T-helper 2 cell treated with Interferon-gamma antibody and Interleukin-4, amounts not matched to agents 100 ng/mL and 5 ng/mL, for 36 hours (primary cell): ENCODE data around the gene TRAPPC10. TPM values are rescaled to one million over a fixed set of nuclear protein-coding genes. Genes with fewer than 3 reads are reported as not detected.

ENCODE experiments used
- intact Hi-C: fragments of 100-400 bp; cut with micrococcal nuclease; formaldehyde crosslinking; loops from one replicate; pipeline ENCODE4 v1.15.1; 2023
- total RNA-seq: library from RNA; stranded (reverse); gene quantifications from 2 replicates; pipeline ENCODE4 v1.2.3, GENCODE V29; 2022

Gene TRAPPC10, protein sequence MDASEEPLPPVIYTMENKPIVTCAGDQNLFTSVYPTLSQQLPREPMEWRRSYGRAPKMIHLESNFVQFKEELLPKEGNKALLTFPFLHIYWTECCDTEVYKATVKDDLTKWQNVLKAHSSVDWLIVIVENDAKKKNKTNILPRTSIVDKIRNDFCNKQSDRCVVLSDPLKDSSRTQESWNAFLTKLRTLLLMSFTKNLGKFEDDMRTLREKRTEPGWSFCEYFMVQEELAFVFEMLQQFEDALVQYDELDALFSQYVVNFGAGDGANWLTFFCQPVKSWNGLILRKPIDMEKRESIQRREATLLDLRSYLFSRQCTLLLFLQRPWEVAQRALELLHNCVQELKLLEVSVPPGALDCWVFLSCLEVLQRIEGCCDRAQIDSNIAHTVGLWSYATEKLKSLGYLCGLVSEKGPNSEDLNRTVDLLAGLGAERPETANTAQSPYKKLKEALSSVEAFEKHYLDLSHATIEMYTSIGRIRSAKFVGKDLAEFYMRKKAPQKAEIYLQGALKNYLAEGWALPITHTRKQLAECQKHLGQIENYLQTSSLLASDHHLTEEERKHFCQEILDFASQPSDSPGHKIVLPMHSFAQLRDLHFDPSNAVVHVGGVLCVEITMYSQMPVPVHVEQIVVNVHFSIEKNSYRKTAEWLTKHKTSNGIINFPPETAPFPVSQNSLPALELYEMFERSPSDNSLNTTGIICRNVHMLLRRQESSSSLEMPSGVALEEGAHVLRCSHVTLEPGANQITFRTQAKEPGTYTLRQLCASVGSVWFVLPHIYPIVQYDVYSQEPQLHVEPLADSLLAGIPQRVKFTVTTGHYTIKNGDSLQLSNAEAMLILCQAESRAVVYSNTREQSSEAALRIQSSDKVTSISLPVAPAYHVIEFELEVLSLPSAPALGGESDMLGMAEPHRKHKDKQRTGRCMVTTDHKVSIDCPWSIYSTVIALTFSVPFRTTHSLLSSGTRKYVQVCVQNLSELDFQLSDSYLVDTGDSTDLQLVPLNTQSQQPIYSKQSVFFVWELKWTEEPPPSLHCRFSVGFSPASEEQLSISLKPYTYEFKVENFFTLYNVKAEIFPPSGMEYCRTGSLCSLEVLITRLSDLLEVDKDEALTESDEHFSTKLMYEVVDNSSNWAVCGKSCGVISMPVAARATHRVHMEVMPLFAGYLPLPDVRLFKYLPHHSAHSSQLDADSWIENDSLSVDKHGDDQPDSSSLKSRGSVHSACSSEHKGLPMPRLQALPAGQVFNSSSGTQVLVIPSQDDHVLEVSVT
- total RNA-seq, result 70.4 and 73.8 TPM in 2 replicates

DNA sequence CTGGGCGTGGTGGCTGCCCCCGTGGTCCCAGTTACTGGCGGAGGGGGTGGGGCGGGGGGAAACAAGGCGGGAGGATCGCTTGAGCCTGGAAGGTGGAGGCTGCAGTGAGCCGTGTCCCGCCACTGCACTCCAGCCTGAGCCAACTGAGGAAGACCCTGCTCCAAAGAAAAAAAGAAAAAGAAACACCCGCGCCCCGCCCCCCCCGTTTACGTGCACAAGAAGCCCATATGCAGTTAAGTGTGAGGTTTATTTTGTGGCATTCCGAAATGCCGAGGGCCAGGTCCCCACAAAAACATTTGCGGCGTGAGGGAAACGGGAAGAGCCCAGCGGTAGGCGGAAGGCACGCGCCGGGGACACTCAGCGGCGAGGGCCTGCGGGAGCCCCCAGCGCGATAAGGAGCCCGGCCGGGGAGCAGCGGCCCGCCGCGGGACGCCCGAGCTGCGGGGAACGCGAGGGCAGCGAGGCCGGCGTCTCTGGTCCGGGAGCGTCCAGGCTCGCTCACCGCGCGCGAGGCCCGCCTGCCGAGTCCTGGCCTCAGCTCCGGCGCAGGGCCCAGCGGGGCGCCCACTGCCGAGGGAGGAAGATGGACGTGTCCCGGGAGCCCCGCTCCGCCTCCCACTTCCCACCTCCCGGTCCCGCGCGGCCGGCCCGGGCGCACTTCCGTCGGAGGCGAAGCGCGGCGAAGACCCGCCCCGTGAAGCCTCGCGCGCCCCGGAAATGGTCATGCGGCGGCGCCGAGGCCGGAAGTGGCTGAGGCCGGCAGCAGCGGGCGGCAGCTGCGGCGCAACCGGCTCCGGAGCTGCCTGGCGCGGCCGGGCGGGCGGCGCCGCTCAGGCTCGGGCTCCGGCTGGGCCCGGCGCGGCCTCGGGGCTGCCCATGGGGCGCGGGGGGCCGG, at the start of gene TRAPPC10:
TSS of gene TRAPPC10 (plus strand) at position 731 of the 895 bp plus-strand sequence. CDS start 185 bp downstream, outside the sequence.
- intact Hi-C loops, result loop anchor here (2.0 to 5.0 kb wide), 4 partner anchors 95 to 805 kb away; partner anchors contain the start of genes CFAP410 and SUMO3

GRCh38 chr21:43965911-43966585, 46.1 kb upstream of the TRAPPC10 start:
- intact Hi-C loops, result no loop called here

- intact Hi-C loops, result no loop called here
These were observed 45.1 kb upstream of the TRAPPC10 start for GRCh38 chr21:43966946-43967512.

- intact Hi-C loops, result no loop called here
These were observed 44.1 kb upstream of the TRAPPC10 start for GRCh38 chr21:43967981-43968380.

GRCh38 chr21:43968410-43969114, 43.5 kb upstream of the TRAPPC10 start:
- intact Hi-C loops, result no loop called here

- intact Hi-C loops, result no loop called here
These were observed 43.0 kb upstream of the TRAPPC10 start for GRCh38 chr21:43969115-43969444.

- intact Hi-C loops, result no loop called here
These were observed 41.6 kb upstream of the TRAPPC10 start for GRCh38 chr21:43970551-43970950.

- intact Hi-C loops, result no loop called here
These were observed 40.7 kb upstream of the TRAPPC10 start for GRCh38 chr21:43971201-43971991.

DNA sequence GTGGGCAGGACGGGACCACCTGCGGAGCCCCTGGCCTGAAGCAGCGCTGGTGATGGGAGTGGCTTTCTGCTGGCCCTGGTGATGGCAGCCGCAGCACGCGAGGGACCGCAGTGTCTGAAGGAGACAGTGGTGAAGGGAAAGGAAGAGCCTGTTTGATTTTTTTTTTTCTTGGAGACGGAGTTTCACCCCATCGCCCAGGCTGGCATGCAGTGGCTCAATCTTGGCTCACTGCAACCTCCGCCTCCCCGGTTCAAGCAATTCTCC, 40.2 kb upstream of the TRAPPC10 start:
- intact Hi-C loops, result no loop called here

DNA sequence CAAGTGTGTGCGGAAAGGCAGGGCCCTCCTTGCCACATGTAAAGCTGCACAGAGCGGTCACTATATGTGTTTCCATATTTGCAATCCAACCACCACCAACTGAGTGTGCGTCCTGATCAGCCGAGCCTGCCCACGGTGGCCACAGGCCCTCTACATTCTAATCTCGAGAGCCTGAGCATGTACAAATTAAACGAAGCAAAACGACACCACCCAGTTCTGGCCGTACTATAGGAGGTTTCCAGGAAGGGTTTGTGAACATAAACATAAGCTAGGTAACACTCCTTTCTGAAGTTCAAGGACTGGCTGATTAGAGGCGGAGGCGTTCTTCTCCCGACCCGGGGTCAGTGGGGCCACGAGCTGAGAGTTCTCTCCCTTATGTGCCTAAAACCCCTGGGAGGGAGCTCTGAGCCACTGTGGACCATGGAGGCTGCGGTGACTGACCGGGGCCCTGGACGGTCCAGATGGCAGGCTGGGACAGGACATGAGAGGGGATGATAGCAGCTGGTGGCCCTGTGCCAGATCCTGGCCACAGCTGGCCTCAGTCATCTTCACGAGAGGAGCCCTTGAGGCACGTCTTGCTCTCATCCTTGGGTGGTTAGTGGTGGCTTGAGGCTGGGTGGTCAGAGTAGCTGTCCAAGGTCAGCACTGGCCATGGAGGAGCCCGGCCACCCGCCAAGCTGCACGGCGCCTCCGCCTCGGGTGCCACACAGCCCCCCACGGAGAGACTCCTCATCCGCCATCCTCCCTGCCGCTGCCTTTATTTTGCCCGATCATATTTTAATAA, 39.1 kb upstream of the TRAPPC10 start:
- intact Hi-C loops, result no loop called here

DNA sequence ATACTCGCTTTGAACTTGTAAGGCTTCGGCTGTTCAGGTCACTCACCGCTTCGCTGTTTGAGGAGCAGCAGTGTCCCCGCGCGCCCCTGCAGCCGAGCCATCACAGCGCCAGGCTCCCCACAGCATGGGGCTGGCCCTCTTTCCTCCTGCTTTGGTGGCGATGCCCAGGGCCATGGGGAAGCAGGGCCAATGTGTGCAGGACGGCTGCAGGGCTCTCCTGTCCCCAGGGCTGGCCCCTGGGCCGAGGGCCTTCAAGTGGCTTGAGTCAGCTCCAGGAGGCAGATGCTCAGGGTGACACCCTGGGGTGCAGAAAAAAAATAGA, 38.5 kb upstream of the TRAPPC10 start:
- intact Hi-C loops, result no loop called here

DNA sequence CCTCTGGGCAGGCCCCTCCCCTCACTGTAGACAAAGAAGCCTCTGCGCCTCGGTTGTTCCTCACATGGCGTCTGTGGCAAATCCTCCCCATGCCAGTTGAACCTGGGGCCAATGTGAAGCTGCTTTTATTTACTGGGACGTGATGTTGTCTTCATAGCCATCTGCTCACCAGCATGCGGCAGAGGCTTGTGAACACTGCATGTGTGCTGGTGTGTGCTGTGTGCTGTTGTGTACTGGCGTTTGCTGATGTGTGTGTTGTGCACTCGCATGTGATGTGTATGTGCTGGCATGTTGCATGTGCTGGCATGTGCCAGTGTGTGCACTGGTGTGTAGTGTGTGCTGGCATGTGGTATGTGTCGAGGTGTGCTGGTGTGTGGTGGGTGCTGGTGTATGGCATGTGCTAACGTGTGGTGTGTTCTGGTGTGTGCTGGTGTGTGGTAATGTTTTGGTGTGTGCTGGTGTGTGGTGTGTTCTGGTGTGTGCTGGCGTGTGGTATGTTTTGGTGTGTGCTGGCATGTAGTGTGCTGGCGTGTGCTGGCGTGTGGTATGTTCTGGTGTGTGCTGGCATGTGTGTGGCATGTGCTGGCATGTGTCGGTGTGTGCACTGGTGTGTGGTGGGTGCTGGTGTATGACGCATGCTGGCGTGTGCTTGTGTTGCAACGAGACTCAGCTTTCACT, 37.2 kb upstream of the TRAPPC10 start:
- intact Hi-C loops, result loop anchor here (1.0 kb wide), 1 partner anchor 165 kb away; no protein-coding TSS in a partner anchor

GRCh38 chr21:43975469-43976098, 36.5 kb upstream of the TRAPPC10 start:
- intact Hi-C loops, result loop anchor here (1.0 kb wide), 1 partner anchor 165 kb away; no protein-coding TSS in a partner anchor

DNA sequence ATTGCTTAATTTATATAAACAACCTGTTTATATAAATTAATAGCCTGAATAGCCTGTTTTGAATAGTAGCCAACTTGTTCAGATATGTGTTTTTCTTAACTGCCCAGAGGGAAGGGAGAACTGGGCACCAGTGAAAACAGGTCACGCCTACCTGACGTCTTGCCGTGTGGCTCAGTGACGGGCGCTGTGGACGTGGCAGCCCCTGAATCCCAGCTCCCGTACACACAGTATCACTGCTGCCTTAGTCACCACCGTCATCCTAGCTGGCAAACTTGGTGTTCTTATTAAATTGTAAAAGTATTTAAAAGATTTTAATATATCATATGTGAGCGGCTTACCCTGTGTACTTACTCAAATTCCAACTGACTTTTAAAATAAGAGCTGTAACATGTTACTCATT, 35.4 kb upstream of the TRAPPC10 start:
- intact Hi-C loops, result no loop called here

DNA sequence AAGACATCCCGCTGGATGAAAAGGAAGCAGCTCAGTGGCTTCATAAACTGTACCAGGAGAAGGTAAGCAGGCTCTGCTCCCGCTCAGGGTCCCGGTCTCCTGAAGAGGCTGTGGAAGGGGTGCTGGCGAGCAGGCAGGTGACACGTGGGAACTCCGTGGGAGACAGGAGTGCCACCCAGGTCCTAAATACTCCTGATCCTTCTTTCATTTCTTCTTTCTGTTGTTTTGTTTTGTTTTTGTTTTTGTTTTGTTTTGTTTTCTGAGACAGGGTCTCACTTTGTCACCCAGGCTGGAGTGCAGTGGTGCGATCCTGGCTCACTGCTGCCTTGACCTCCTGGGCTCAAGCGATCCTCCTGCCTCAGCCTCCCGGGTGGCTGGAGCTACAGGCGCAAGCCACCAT, 34.0 kb upstream of the TRAPPC10 start:
- intact Hi-C loops, result no loop called here

DNA sequence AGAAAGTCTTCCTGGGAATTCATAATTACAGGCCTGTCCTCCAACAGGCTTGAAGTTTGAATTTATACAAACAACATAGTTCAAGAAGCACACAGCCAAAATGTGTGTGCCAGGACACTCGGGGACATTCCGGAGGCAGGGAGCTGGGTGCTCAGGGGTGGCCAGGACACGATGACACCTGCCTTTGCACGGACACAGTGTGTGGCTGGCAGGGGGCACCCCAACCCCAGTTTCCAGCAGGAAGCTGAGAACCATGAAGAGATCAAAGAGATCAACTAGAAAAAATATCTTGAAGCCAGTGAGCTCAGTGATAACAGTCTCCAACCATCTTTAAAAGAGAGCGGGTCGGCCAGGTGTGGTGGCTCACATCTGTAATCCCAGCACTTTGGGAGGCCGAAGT, 32.5 kb upstream of the TRAPPC10 start:
- intact Hi-C loops, result no loop called here
